GM21576 (cell line): ENCODE results near the gene STAU1.

ENCODE experiments used
- ATAC-seq: cut with Tn5 transposase; IDR thresholded peaks from one replicate; pipeline ENCODE4 v1.9.1; 2021; ENCODE audit warnings: mild to moderate bottlenecking, moderate library complexity; ENCODE audit not compliant: unreplicated experiment

The STAU1 gene

GRCh38 chr20:49078310-49078709 is 109.8 kb downstream of the STAU1 start:
- ATAC-seq: no peak

- ATAC-seq: no peak
Measured at GRCh38 chr20:49074521-49074920, 113.6 kb downstream of the STAU1 start.
